Gastroesophageal sphincter (tissue), 4 donors: ENCODE data around the gene STAP2. TPM values are rescaled to one million over a fixed set of nuclear protein-coding genes. Genes with fewer than 3 reads are reported as not detected.

Experiments
- ATAC-seq: fragments of 150-250 bp; one replicate; pipeline ENCODE4 v1.9.1; 2016; ENCODE audit warnings: mild to moderate bottlenecking, moderate library complexity
- H3K27ac ChIP-seq, 4 donors: fragments of 200-600 bp; sonication (generic) in 3 of 4; 1 replicate in 3 of 4; 2 replicates in 1 of 4; pipeline ENCODE4 v1.5.1; 2016 to 2019
- H3K27me3 ChIP-seq: fragments of 200-600 bp; sonication (generic); one replicate; pipeline ENCODE4 v1.5.1; 2019
- H3K36me3 ChIP-seq, 2 donors: fragments of 200-600 bp; sonication (generic); one replicate each; pipeline ENCODE4 v1.5.1; 2019; ENCODE audit warnings: control low read depth in 1 of 2
- H3K4me1 ChIP-seq, 3 donors: fragments of 200-600 bp; sonication (generic); 1 replicate in 2 of 3; 2 replicates in 1 of 3; pipeline ENCODE4 v1.5.1; 2016 to 2019; ENCODE audit warnings: control low read depth in 2 of 3
- H3K4me3 ChIP-seq, 2 donors: fragments of 200-600 bp; sonication (generic); one replicate each; pipeline ENCODE4 v1.5.1; 2019; ENCODE audit warnings: mild to moderate bottlenecking in 1 of 2, moderate library complexity in 1 of 2
- H3K9me3 ChIP-seq, 3 donors: fragments of 200-600 bp; sonication (generic); one replicate each; pipeline ENCODE4 v1.5.1; 2017 to 2019; ENCODE audit warnings: control low read depth in 2 of 3
- CTCF ChIP-seq, 4 experiments: fragments of 200-600 bp in 2 of 4; fragments of 450-650 bp in 2 of 4; sonication (generic) in 1 of 4; IDR thresholded peaks; one replicate each; pipeline ENCODE4 v1.5.1; 2017 to 2019; ENCODE audit warnings: antibody characterized with exemption in 4 of 4, mild to moderate bottlenecking in 2 of 4, moderate library complexity in 2 of 4
- EP300 ChIP-seq: sonication (generic); formaldehyde crosslinking; IDR thresholded peaks from one replicate; pipeline ENCODE4 v1.6.1; 2017; ENCODE audit warnings: antibody characterized with exemption, mild to moderate bottlenecking
- POLR2A ChIP-seq, 2 donors: fragments of 450-650 bp; IDR thresholded peaks; one replicate each; pipeline ENCODE4 v1.6.1; 2017; ENCODE audit warnings: antibody characterized with exemption in 2 of 2, mild to moderate bottlenecking in 2 of 2, moderate library complexity in 1 of 2
- POLR2AphosphoS5 ChIP-seq: sonication (generic); formaldehyde crosslinking; IDR thresholded peaks from one replicate; pipeline ENCODE4 v1.6.1; 2017; ENCODE audit warnings: antibody characterized with exemption
- WGBS, 2 donors: methylation state at CpG; one replicate each; pipeline ENCODE4 v1.1.5; 2018; ENCODE audit warnings: low coverage in 1 of 2; 5-methylcytosine and 5-hydroxymethylcytosine counted together
- total RNA-seq, 4 donors: library from RNA; depleted of rRNA; stranded (reverse); fragments of >200 nt; gene quantifications; one replicate each; pipeline ENCODE4 v1.1.0, GENCODE V29; 2016

Gene STAP2
- total RNA-seq, 4 donors from 2014 or later = 1.4 to 5.6 (median 4.9) TPM; not detected in 1

- ATAC-seq = no peak
- TF ChIP-seq POLR2AphosphoS5 = no peak
- no peak for TF ChIP-seq EP300
- no peak for TF ChIP-seq POLR2A (IDR thresholded peaks at IDR 0.05)
- no peak for TF ChIP-seq CTCF (IDR thresholded peaks at IDR 0.05)
- H3K9me3 ChIP-seq = no peaks in the 10 kb centered on the region
- 4% methylated on average over 4 of the region's 63 CpGs; no CpG with 5 or more reads in 1 of the 2 donors for WGBS, 2 donors
- H3K4me1 ChIP-seq = peaks cover 0 to 9% (median 4%) of the 10 kb centered on the region in 3 donors
- no peaks in the 10 kb centered on the region for H3K36me3 ChIP-seq
- peaks cover 42% of the 10 kb centered on the region for H3K27me3 ChIP-seq
- no peak within 1 kb of the TSS for H3K27ac ChIP-seq
- peak within 1 kb of the TSS in 1 of 2 donors; percentile 38 for H3K4me3 ChIP-seq
Measured at GRCh38 chr19:4304538-4305256, 33.9 kb downstream of the STAP2 start, which contains the start of gene FSD1. Gene FSD1 (plus strand): TSS chr19:4304598. CDS start chr19:4304747, 149 bp downstream.

- Histone ChIP-seq H3K27ac (no peak overlapping the region), H3K4me1 (peaks cover 0 to 9% (median 4%) of the 10 kb centered on the region in 3 donors), H3K4me3 (peak overlapping the region in 1 of 2 donors; percentile 38), H3K27me3 (peaks cover 42% of the 10 kb centered on the region), H3K36me3 (no peaks in the 10 kb centered on the region), H3K9me3 (no peaks in the 10 kb centered on the region)
- 29 to 43% methylated on average over 5 to 15 of the region's 18 CpGs for WGBS, 2 donors
- TF ChIP-seq POLR2AphosphoS5 (no peak), EP300 (no peak), POLR2A (IDR thresholded peaks at IDR 0.05) (no peak), CTCF (IDR thresholded peaks at IDR 0.05) (no peak)
- no peak for ATAC-seq
Measured at GRCh38 chr19:4303819-4304537, 34.6 kb downstream of the STAP2 start.

GRCh38 chr19:4302243-4302640 is 36.4 kb downstream of the STAP2 start, which contains the start of gene TMIGD2:
Gene TMIGD2 (minus strand): TSS chr19:4302389. CDS start chr19:4302385, 4 bp downstream.
- TF ChIP-seq POLR2AphosphoS5 (no peak), CTCF (IDR thresholded peaks at IDR 0.05) (no peak), EP300 (no peak), POLR2A (IDR thresholded peaks at IDR 0.05) (no peak)
- Histone ChIP-seq H3K27ac (no peak within 1 kb of the TSS), H3K4me1 (peaks cover 0 to 9% (median 4%) of the 10 kb centered on the region in 3 donors), H3K9me3 (no peaks in the 10 kb centered on the region), H3K27me3 (peaks cover 44% of the 10 kb centered on the region), H3K36me3 (no peaks in the 10 kb centered on the region), H3K4me3 (no peak within 1 kb of the TSS)
- 29 to 40% methylated on average over 1 to 2 of the region's 8 CpGs for WGBS, 2 donors
- ATAC-seq = no peak

GRCh38 chr19:4301590-4302242 is 36.9 kb downstream of the STAP2 start:
- TF ChIP-seq EP300 = no peak
- TF ChIP-seq POLR2AphosphoS5 = no peak
- no peak for TF ChIP-seq POLR2A (IDR thresholded peaks at IDR 0.05)
- TF ChIP-seq CTCF (IDR thresholded peaks at IDR 0.05) = no peak
- H3K27ac ChIP-seq = no peak overlapping the region
- WGBS, 2 donors = 47 to 56% methylated on average over 3 to 13 of the region's 13 CpGs

More at GRCh38 chr19:4301590-4302242, 36.9 kb downstream of the STAP2 start:
- no peak for ATAC-seq
- H3K4me3 ChIP-seq = no peak overlapping the region
- no peaks in the 10 kb centered on the region for H3K36me3 ChIP-seq
- no peaks in the 10 kb centered on the region for H3K9me3 ChIP-seq
- peaks cover 0 to 9% (median 4%) of the 10 kb centered on the region in 3 donors for H3K4me1 ChIP-seq
- peaks cover 48% of the 10 kb centered on the region for H3K27me3 ChIP-seq
